ENCODE results near the gene FSTL4. TPM values are rescaled to one million over a fixed set of nuclear protein-coding genes. Genes with fewer than 3 reads are reported as not detected.

The FSTL4 gene
- polyA plus RNA-seq, 1 donor (not counting 4 experiments of a cell fraction or from before 2014, with no cell fraction given) = 1.7 TPM

GRCh38 chr5:133298447-133298846 is 313.9 kb downstream of the FSTL4 start:
- H3K79me2 ChIP-seq (ENCODE audit: control insufficient read depth, insufficient read depth, low read length) = no peaks in the 10 kb centered on the region
- H3K9me1 ChIP-seq (ENCODE audit: control insufficient read depth, extremely low read depth, insufficient read depth, low read length) = no peaks in the 10 kb centered on the region
- H3K9me3 ChIP-seq (ENCODE audit: control insufficient read depth, low read depth, low read length) = no peaks in the 10 kb centered on the region
- DNase-seq (ENCODE audit: low read depth, low spot score) (no peak), FAIRE-seq (no peak)
- H3K36me3 ChIP-seq (ENCODE audit: control insufficient read depth in 2 of 2, extremely low read depth in 1 of 2, insufficient read depth in 2 of 2, low read length in 2 of 2) = no peaks in the 10 kb centered on the region
- TF ChIP-seq EZH2 (IDR thresholded peaks at IDR 0.05; ENCODE audit: low read length) = no peak
- TF ChIP-seq CTCF (optimal IDR thresholded peaks at IDR 0.05 in 1 of 3, IDR thresholded peaks at IDR 0.05 in 1 of 3, conservative IDR thresholded peaks at IDR 0.05 in 1 of 3; ENCODE audit: extremely low read depth in 1 of 3, insufficient read depth in 2 of 3, low read length in 3 of 3) = no peak
- H3K4me1 ChIP-seq (ENCODE audit: control insufficient read depth, extremely low read depth, insufficient read depth, low read length) = no peaks in the 10 kb centered on the region
- no peak overlapping the region for H3K27ac ChIP-seq (ENCODE audit: control insufficient read depth, insufficient read depth, low read length)
- no peak overlapping the region for H2AFZ ChIP-seq (ENCODE audit: control insufficient read depth, low read length)
- H3K27me3 ChIP-seq (ENCODE audit: control insufficient read depth, extremely low read depth, insufficient read depth, low read length) = peaks cover 2% of the 10 kb centered on the region
- dilution Hi-C loops (cut with MboI; ENCODE audit: extremely low pct_ligation_motif_present, low sequenced_read_pairs) = no loop called here
- no peaks in the 10 kb centered on the region for H4K20me1 ChIP-seq (ENCODE audit: control insufficient read depth, extremely low read depth, insufficient read depth, low read length)
- H3K4me2 ChIP-seq (ENCODE audit: control insufficient read depth, extremely low read depth, insufficient read depth, low read depth, low read length) = no peak overlapping the region
- no peak overlapping the region for H3K9ac ChIP-seq (ENCODE audit: control insufficient read depth, extremely low read depth, insufficient read depth, low read length)
- no peak overlapping the region for H3K4me3 ChIP-seq (ENCODE audit: control insufficient read depth in 2 of 3, extremely low read depth in 1 of 3, insufficient read depth in 2 of 3, low read depth in 1 of 3, low read length in 3 of 3)

DNA sequence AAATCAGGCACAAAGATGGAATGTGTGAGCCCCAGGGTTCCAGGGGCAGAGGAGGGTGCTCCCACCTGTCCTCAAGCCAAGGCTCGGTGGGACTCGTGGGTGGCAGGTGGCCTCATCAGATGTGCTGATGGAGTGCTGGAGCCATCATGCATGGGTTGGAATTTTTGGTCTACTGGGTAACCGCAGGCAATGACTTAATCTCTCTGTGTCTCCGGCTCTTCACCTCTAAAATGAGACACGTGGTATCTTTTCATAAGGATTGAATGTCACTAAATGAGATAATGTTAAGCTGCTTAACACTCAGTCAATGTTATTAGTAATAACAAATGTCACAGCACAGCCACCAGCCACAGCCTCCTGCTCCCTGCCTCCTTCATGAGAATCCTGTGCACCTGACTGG is 315.0 kb downstream of the FSTL4 start:
- dilution Hi-C loops (cut with MboI; ENCODE audit: extremely low pct_ligation_motif_present, low sequenced_read_pairs) = no loop called here
- Histone ChIP-seq H3K27ac (ENCODE audit: control insufficient read depth, insufficient read depth, low read length) (no peak overlapping the region), H4K20me1 (ENCODE audit: control insufficient read depth, extremely low read depth, insufficient read depth, low read length) (no peaks in the 10 kb centered on the region), H3K9me3 (ENCODE audit: control insufficient read depth, low read depth, low read length) (no peaks in the 10 kb centered on the region), H3K79me2 (ENCODE audit: control insufficient read depth, insufficient read depth, low read length) (no peaks in the 10 kb centered on the region), H3K4me2 (ENCODE audit: control insufficient read depth, extremely low read depth, insufficient read depth, low read depth, low read length) (no peak overlapping the region), H3K9ac (ENCODE audit: control insufficient read depth, extremely low read depth, insufficient read depth, low read length) (no peak overlapping the region), H3K4me3 (ENCODE audit: control insufficient read depth in 2 of 3, extremely low read depth in 1 of 3, insufficient read depth in 2 of 3, low read depth in 1 of 3, low read length in 3 of 3) (no peak overlapping the region), H2AFZ (ENCODE audit: control insufficient read depth, low read length) (no peak overlapping the region), H3K9me1 (ENCODE audit: control insufficient read depth, extremely low read depth, insufficient read depth, low read length) (no peaks in the 10 kb centered on the region), H3K36me3 (ENCODE audit: control insufficient read depth in 2 of 2, extremely low read depth in 1 of 2, insufficient read depth in 2 of 2, low read length in 2 of 2) (no peaks in the 10 kb centered on the region), H3K4me1 (ENCODE audit: control insufficient read depth, extremely low read depth, insufficient read depth, low read length) (peaks cover 12% of the 10 kb centered on the region), H3K27me3 (ENCODE audit: control insufficient read depth, extremely low read depth, insufficient read depth, low read length) (peaks cover 2% of the 10 kb centered on the region)
- no peak for FAIRE-seq
- no peak for TF ChIP-seq CTCF (optimal IDR thresholded peaks at IDR 0.05 in 1 of 3, IDR thresholded peaks at IDR 0.05 in 1 of 3, conservative IDR thresholded peaks at IDR 0.05 in 1 of 3; ENCODE audit: extremely low read depth in 1 of 3, insufficient read depth in 2 of 3, low read length in 3 of 3)
- TF ChIP-seq EZH2 (IDR thresholded peaks at IDR 0.05; ENCODE audit: low read length) = no peak
- DNase-seq (ENCODE audit: low read depth, low spot score) = no peak

Data from keratinocyte (primary cell).